GM23248 (cell line): ENCODE data around the gene SURF1. TPM values are rescaled to one million over a fixed set of nuclear protein-coding genes. Genes with fewer than 3 reads are reported as not detected.

Experiments
- DNase-seq: peaks from one replicate; pipeline ENCODE4 v3.0.0-alpha.2; 2015
- H2AFZ ChIP-seq: fragments of 200-600 bp; sonication (generic); 2 replicates; pipeline ENCODE4 v1.6.1; 2016; ENCODE audit warnings: antibody characterized with exemption
- H3F3A ChIP-seq: fragments of 200-600 bp; sonication (generic); 2 replicates; pipeline ENCODE4 v1.6.1; 2016; ENCODE audit warnings: mild to moderate bottlenecking, antibody characterized with exemption, mixed run types; ENCODE audit not compliant: insufficient read depth
- H3K27ac ChIP-seq: fragments of 200-600 bp; sonication (generic); 2 replicates; pipeline ENCODE4 v1.5.1; 2016; ENCODE audit warnings: mild to moderate bottlenecking
- H3K27me3 ChIP-seq: fragments of 200-600 bp; sonication (generic); replicated peaks from 2 replicates; pipeline ENCODE4 v1.6.1; 2016; ENCODE audit warnings: mild to moderate bottlenecking; ENCODE audit not compliant: insufficient read depth
- H3K36me3 ChIP-seq: fragments of 200-600 bp; sonication (generic); 2 replicates; pipeline ENCODE4 v1.6.1; 2016; ENCODE audit warnings: low read depth, mild to moderate bottlenecking
- H3K4me1 ChIP-seq: fragments of 200-600 bp; sonication (generic); 2 replicates; pipeline ENCODE4 v1.6.1; 2016; ENCODE audit warnings: mild to moderate bottlenecking; ENCODE audit not compliant: insufficient read depth
- H3K4me2 ChIP-seq: fragments of 200-600 bp; sonication (generic); one replicate; pipeline ENCODE4 v1.6.1; 2016; ENCODE audit warnings: mild to moderate bottlenecking; ENCODE audit not compliant: unreplicated experiment
- H3K4me3 ChIP-seq: fragments of 200-600 bp; sonication (generic); 2 replicates; pipeline ENCODE4 v1.5.1; 2016; ENCODE audit warnings: mild to moderate bottlenecking
- H3K79me2 ChIP-seq: fragments of 200-600 bp; sonication (generic); 2 replicates; pipeline ENCODE4 v1.6.1; 2016; ENCODE audit warnings: mild to moderate bottlenecking; ENCODE audit not compliant: insufficient read depth
- H3K9ac ChIP-seq: fragments of 200-600 bp; sonication (generic); 2 replicates; pipeline ENCODE4 v1.6.1; 2016; ENCODE audit warnings: mild to moderate bottlenecking
- H3K9me2 ChIP-seq: fragments of 200-600 bp; sonication (generic); 2 replicates; pipeline ENCODE4 v1.6.1; 2016; ENCODE audit warnings: mixed run types, mild to moderate bottlenecking, moderate library complexity; ENCODE audit not compliant: insufficient read depth
- H3K9me3 ChIP-seq: fragments of 200-600 bp; sonication (generic); one replicate; pipeline ENCODE4 v1.6.1; 2017; ENCODE audit warnings: low read depth
- H4K20me1 ChIP-seq: fragments of 200-600 bp; sonication (generic); 2 replicates; pipeline ENCODE4 v1.6.0; 2016; ENCODE audit not compliant: insufficient read depth
- EZH2 ChIP-seq: fragments of 200-600 bp; sonication (generic); IDR thresholded peaks from 2 replicates; pipeline ENCODE4 v1.6.1; 2018; ENCODE audit warnings: antibody characterized with exemption, mild to moderate bottlenecking; ENCODE audit not compliant: insufficient read depth, poor library complexity, severe bottlenecking
- EZH2phosphoT487 ChIP-seq: fragments of 200-600 bp; sonication (generic); IDR thresholded peaks from 2 replicates; pipeline ENCODE4 v1.6.1; 2018; ENCODE audit warnings: antibody characterized with exemption, moderate library complexity, mild to moderate bottlenecking, low read depth; ENCODE audit not compliant: insufficient read depth
- WGBS, 2 experiments: methylation state at CpG; one replicate each; pipeline ENCODE4 v1.1.6; 2015 to 2017; ENCODE audit warnings: low lambda C conversion rate in 2 of 2, low coverage in 1 of 2; ENCODE audit errors: missing lambda C conversion rate in 2 of 2; 5-methylcytosine and 5-hydroxymethylcytosine counted together
- in situ Hi-C: fragments of 300-500 bp; cut with MboI; formaldehyde crosslinking; loops from 2 replicates; pipeline ENCODE4 v1.15.0; 2020
- polyA plus RNA-seq: library from polyadenylated mRNA; unstranded; fragments of >200 nt; fragmentation: Nextera tagmentation; extraction: Ambion mirVana; gene quantifications from 2 replicates; pipeline ENCODE4 v1.2.1, GENCODE V29; 2016
- total RNA-seq: library from RNA; depleted of rRNA; stranded (reverse); fragments of >200 nt; shearing (Covaris generic); gene quantifications from 2 replicates; pipeline ENCODE4 v1.2.3, GENCODE V29; 2014

Gene SURF1
- total and polyA plus RNA-seq, 2 experiments from 2014 or later = 29.1 to 57.4 TPM

DNA sequence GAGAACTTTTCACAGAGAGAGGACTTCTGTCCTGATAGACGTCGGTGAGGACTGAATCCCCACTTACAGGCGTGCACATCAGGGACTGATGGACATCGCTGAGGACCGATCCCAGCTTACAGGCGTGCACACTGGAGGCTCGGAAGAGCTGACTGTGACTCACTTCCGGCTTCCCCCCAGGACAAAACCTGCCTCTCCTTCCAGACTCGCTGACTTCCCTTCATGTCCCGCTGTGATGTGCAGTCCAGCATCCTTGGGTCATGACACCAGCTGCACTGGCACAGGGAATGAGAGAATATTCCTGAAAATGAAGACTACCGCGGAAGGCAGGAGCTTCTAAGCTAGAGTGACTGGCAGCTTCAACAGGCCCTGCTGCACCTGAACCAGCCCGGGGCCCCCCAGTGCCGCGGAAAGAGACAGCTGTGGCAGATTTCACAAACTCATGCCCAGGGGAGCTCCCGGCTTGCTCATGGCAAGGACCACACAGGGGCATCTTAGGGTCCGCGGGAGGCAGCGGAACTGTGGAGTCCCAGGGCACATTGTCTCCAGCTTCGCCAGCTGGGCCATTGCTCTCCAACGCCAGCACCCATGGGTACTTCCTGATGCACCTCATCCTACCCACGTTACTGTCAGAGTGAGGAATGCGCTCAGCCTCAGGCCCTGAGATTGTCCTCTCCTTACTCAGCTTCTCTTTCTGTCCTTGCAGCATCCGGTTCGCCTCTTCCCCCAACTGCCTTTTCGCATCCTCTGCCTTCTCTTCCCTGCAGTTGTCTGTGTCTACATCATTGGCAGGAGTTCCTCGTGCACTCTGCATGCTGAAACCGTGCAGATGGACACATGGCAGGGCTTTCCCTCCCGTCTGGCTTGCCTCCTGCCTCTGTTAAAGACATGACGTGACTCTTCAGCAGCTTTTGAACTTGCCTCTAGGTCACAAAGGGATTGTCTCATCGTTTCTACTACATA is 49.8 kb downstream of the SURF1 start:
- Histone ChIP-seq H3K27ac (no peak overlapping the region), H2AFZ (no peak overlapping the region; the same call in 1 of the 2 replicates), H3K9me3 (no peaks in the 10 kb centered on the region), H3K4me1 (no peaks in the 10 kb centered on the region), H4K20me1 (no peaks in the 10 kb centered on the region), H3K9ac (no peak overlapping the region), H3K4me3 (no peak overlapping the region), H3K79me2 (no peaks in the 10 kb centered on the region), H3K4me2 (no peak overlapping the region), H3K36me3 (no peaks in the 10 kb centered on the region), H3F3A (no peaks in the 10 kb centered on the region), H3K9me2 (no peaks in the 10 kb centered on the region), H3K27me3 (peaks cover 23% of the 10 kb centered on the region)
- no peak for TF ChIP-seq EZH2
- no peak for TF ChIP-seq EZH2phosphoT487
- DNase-seq = no peak
- WGBS, 2 experiments = 53 to 54% methylated on average over 31 of the region's 31 CpGs
- in situ Hi-C loops = no loop called here

DNA sequence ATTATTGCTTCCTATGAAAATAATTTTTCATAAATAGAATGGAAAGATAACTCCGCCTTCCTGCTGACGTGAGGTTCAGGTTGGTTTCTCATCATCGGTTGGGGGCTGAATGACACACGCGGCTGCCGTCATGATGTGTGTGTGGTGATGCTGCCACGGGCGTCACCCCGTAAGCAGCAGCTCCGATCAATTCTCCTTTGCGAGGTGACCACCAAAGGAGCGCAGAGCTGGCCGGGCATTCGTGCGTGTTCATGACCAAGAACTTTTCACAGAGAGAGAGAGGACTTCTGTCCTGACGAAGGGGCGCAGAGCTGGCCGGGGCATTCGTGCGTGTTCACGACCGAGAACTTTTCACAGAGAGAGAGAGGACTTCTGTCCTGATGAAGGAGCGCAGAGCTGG is 50.6 kb downstream of the SURF1 start:
- Histone ChIP-seq H3K9ac (no peak overlapping the region), H3F3A (no peaks in the 10 kb centered on the region), H3K79me2 (no peaks in the 10 kb centered on the region), H4K20me1 (no peaks in the 10 kb centered on the region), H3K36me3 (no peaks in the 10 kb centered on the region), H3K4me1 (no peaks in the 10 kb centered on the region), H2AFZ (no peak overlapping the region), H3K9me2 (no peaks in the 10 kb centered on the region), H3K27me3 (peaks cover 23% of the 10 kb centered on the region), H3K4me3 (no peak overlapping the region), H3K9me3 (no peaks in the 10 kb centered on the region), H3K27ac (no peak overlapping the region), H3K4me2 (no peak overlapping the region)
- no peak for DNase-seq
- WGBS, 2 experiments = 75 to 84% methylated on average over 16 to 19 of the region's 23 CpGs
- no peak for TF ChIP-seq EZH2phosphoT487
- in situ Hi-C loops = no loop called here

DNA sequence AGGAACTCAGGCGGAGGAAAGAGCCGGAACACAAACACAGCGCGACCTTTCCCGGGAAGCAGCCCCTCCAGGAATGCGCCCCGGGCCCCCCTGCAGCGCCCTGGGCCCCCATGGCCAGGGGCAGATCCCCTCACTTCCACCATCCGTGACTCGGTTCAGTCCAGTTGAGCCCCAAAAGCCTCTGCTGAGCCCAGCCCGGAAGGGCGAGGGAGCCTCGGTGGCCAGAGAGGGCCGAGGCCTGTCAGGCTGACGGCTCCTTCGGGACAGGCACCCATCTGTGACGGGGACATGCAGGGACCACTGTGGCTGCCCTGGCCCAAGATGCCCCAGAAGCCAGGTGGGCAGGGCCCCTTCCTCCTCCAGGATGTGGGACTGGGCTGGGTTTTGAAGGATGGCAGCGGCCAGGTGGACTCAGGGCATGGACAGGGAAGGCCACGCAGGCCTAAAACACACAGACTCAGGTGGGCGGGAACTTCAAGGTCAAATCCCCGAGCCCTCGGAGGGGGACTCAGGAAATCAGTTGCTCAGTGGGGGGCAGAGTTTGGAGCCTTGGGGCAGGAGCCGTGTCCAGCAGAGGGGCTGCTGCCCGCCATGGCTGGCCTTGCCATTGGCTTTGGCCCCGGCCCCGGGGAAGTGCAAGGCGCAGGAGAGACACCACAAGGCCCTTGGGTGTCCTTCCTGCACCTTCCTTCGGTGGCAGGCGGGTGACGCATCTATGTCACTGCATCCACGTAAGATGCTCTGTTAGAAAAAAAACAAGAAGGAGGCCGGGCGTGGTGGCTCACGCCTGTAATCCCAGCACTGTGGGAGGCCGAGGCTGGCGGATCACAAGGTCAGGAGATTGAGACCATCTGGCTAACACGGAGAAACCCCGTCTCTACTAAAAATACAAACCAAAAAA is 51.6 kb downstream of the SURF1 start:
- no peak for TF ChIP-seq EZH2phosphoT487
- no peak for TF ChIP-seq EZH2
- no peaks in the 10 kb centered on the region for H3K4me1 ChIP-seq
- H2AFZ ChIP-seq = no peak overlapping the region
- peaks cover 23% of the 10 kb centered on the region for H3K27me3 ChIP-seq
- WGBS, 2 experiments = 67 to 71% methylated on average over 29 to 36 of the region's 38 CpGs
- H3K79me2 ChIP-seq = no peaks in the 10 kb centered on the region
- H3K4me3 ChIP-seq = no peak overlapping the region
- H3K9me3 ChIP-seq = no peaks in the 10 kb centered on the region
- no peak overlapping the region for H3K27ac ChIP-seq
- no peak for DNase-seq
- no peaks in the 10 kb centered on the region for H4K20me1 ChIP-seq
- H3K36me3 ChIP-seq = no peaks in the 10 kb centered on the region
- no peak overlapping the region for H3K9ac ChIP-seq
- H3K9me2 ChIP-seq = no peaks in the 10 kb centered on the region
- no peak overlapping the region for H3K4me2 ChIP-seq
- in situ Hi-C loops = no loop called here
- H3F3A ChIP-seq = no peaks in the 10 kb centered on the region

DNA sequence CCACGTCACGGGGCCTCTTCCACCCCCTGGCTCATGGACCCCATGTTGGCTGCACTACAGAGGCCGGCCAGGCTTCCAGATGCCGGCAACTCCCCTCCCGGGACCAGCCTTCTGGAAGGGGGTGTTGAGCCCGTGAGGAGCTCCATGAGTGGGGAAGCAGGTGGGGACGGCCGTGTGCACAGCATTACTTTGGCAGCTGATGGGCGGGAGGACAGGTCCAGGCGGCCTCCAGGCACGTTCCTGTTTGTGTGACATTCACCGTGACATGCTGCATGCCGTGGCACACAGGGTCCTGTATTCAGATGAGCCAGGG is 52.2 kb downstream of the SURF1 start:
- in situ Hi-C loops = no loop called here
- no peaks in the 10 kb centered on the region for H3K9me2 ChIP-seq
- H3K9ac ChIP-seq = no peak overlapping the region
- no peak overlapping the region for H3K27ac ChIP-seq
- no peak for DNase-seq
- H3K4me3 ChIP-seq = no peak overlapping the region
- H3K4me1 ChIP-seq = no peaks in the 10 kb centered on the region
- no peaks in the 10 kb centered on the region for H3K79me2 ChIP-seq
- peaks cover 29% of the 10 kb centered on the region for H3K27me3 ChIP-seq
- H2AFZ ChIP-seq = no peak overlapping the region
- no peak overlapping the region for H3K4me2 ChIP-seq
- TF ChIP-seq EZH2 (no peak), EZH2phosphoT487 (no peak)
- H3K9me3 ChIP-seq = no peaks in the 10 kb centered on the region
- no peaks in the 10 kb centered on the region for H3F3A ChIP-seq
- 11 to 13% methylated on average over 9 to 13 of the region's 13 CpGs for WGBS, 2 experiments
- H4K20me1 ChIP-seq = no peaks in the 10 kb centered on the region
- no peaks in the 10 kb centered on the region for H3K36me3 ChIP-seq
